ENCODE data around the gene GTPBP2.
"Not testable (repeated sequence)": the region's sequence is repeated elsewhere in the genome, so short reads cannot be mapped to it uniquely, and the experiment has no call there.

GTPBP2 gene

GRCh38 chr6:43604174-43604573 lies 24.9 kb downstream of the GTPBP2 start:
- Histone ChIP-seq H3K4me2 (ENCODE audit: insufficient read depth, low read length, poor library complexity, severe bottlenecking) (no peak overlapping the region), H2AFZ (ENCODE audit: low read length) (no peak overlapping the region), H4K91ac (ENCODE audit: low read depth, low read length, poor library complexity) (no peak overlapping the region), H3K36me3 (replicated peaks in 1 of 2; ENCODE audit: control insufficient read depth in 2 of 2, insufficient read depth in 2 of 2, low read length in 2 of 2) (peaks cover 8 to 91% of the 10 kb centered on the region in 2 donors), H3K4ac (ENCODE audit: low read length) (no peak overlapping the region), H3K23ac (ENCODE audit: low read depth, low read length, poor library complexity) (no peak overlapping the region), H3K4me1 (ENCODE audit: control insufficient read depth in 2 of 2, insufficient read depth in 1 of 2, low read depth in 1 of 2, low read length in 2 of 2) (no peaks in the 10 kb centered on the region), H3K4me3 (ENCODE audit: low read length in 2 of 2) (no peak overlapping the region), H3K14ac (ENCODE audit: low read length) (no peak overlapping the region), H3K27ac (replicated peaks; ENCODE audit: low read length) (no peak overlapping the region), H4K8ac (ENCODE audit: low read depth, low read length) (no peak overlapping the region), H2BK12ac (ENCODE audit: low read length) (no peak overlapping the region), H3K9me3 (replicated peaks in 1 of 2; ENCODE audit: control insufficient read depth in 2 of 2, insufficient read depth in 1 of 2, low read depth in 1 of 2, low read length in 2 of 2) (no peaks in the 10 kb centered on the region), H3K9ac (ENCODE audit: low read depth, low read length, poor library complexity) (no peak overlapping the region), H2BK15ac (ENCODE audit: low read length) (no peak overlapping the region), H2BK120ac (ENCODE audit: low read depth, low read length) (no peak overlapping the region), H3K79me1 (ENCODE audit: low read depth, low read length) (no peaks in the 10 kb centered on the region), H3K27me3 (ENCODE audit: control insufficient read depth in 3 of 3, insufficient read depth in 3 of 3, low read depth in 1 of 3, low read length in 3 of 3) (no peaks in the 10 kb centered on the region), H2AK5ac (ENCODE audit: low read depth, low read length) (no peak overlapping the region), H2BK5ac (ENCODE audit: low read length) (no peak overlapping the region), H3K18ac (ENCODE audit: low read length) (no peak overlapping the region)
- no CpG with 5 or more reads among the region's 2 CpGs for WGBS, 2 donors (ENCODE audit: extremely low coverage in 2 of 2, insufficient read length in 2 of 2, insufficient replicate concordance in 1 of 2)
- DNase-seq (ENCODE audit: low spot score), result no peak

GRCh38 chr6:43600595-43600994 lies 28.5 kb downstream of the GTPBP2 start:
- H3K23ac ChIP-seq (ENCODE audit: low read depth, low read length, poor library complexity), result no peak overlapping the region
- no CpG with 5 or more reads among the region's 2 CpGs for WGBS, 2 donors (ENCODE audit: extremely low coverage in 2 of 2, insufficient read length in 2 of 2, insufficient replicate concordance in 1 of 2)

GRCh38 chr6:43593938-43594337 lies 35.1 kb downstream of the GTPBP2 start:
- Histone ChIP-seq H2BK5ac (ENCODE audit: low read length) (no peak overlapping the region), H3K18ac (ENCODE audit: low read length) (no peak overlapping the region), H3K27ac (replicated peaks; ENCODE audit: low read length) (no peak overlapping the region), H2BK120ac (ENCODE audit: low read depth, low read length) (no peak overlapping the region), H3K36me3 (replicated peaks in 1 of 2; ENCODE audit: control insufficient read depth in 2 of 2, insufficient read depth in 2 of 2, low read length in 2 of 2) (peaks cover 0 to 81% of the 10 kb centered on the region in 2 donors), H3K4me1 (ENCODE audit: control insufficient read depth in 2 of 2, insufficient read depth in 1 of 2, low read depth in 1 of 2, low read length in 2 of 2) (no peaks in the 10 kb centered on the region), H2BK12ac (ENCODE audit: low read length) (no peak overlapping the region), H2AK5ac (ENCODE audit: low read depth, low read length) (no peak overlapping the region), H3K4me2 (ENCODE audit: insufficient read depth, low read length, poor library complexity, severe bottlenecking) (no peak overlapping the region), H3K4me3 (ENCODE audit: low read length in 2 of 2) (no peak overlapping the region), H2AFZ (ENCODE audit: low read length) (no peak overlapping the region), H3K9ac (ENCODE audit: low read depth, low read length, poor library complexity) (no peak overlapping the region), H3K79me1 (ENCODE audit: low read depth, low read length) (no peaks in the 10 kb centered on the region), H3K27me3 (ENCODE audit: control insufficient read depth in 3 of 3, insufficient read depth in 3 of 3, low read depth in 1 of 3, low read length in 3 of 3) (no peaks in the 10 kb centered on the region), H3K23ac (ENCODE audit: low read depth, low read length, poor library complexity) (no peak overlapping the region), H3K14ac (ENCODE audit: low read length) (no peak overlapping the region), H3K9me3 (replicated peaks in 1 of 2; ENCODE audit: control insufficient read depth in 2 of 2, insufficient read depth in 1 of 2, low read depth in 1 of 2, low read length in 2 of 2) (no peaks in the 10 kb centered on the region), H4K8ac (ENCODE audit: low read depth, low read length) (no peak overlapping the region), H2BK15ac (ENCODE audit: low read length) (no peak overlapping the region), H4K91ac (ENCODE audit: low read depth, low read length, poor library complexity) (no peak overlapping the region), H3K4ac (ENCODE audit: low read length) (no peak overlapping the region)
- no peak for DNase-seq (ENCODE audit: low spot score)
- WGBS, 2 donors (ENCODE audit: extremely low coverage in 2 of 2, insufficient read length in 2 of 2, insufficient replicate concordance in 1 of 2), result no CpG with 5 or more reads among the region's 1 CpG

More at GRCh38 chr6:43600595-43600994, 28.5 kb downstream of the GTPBP2 start:
- Histone ChIP-seq H3K36me3 (replicated peaks in 1 of 2; ENCODE audit: control insufficient read depth in 2 of 2, insufficient read depth in 2 of 2, low read length in 2 of 2) (peaks cover 8 to 85% of the 10 kb centered on the region in 2 donors), H3K4me2 (ENCODE audit: insufficient read depth, low read length, poor library complexity, severe bottlenecking) (no peak overlapping the region), H2BK5ac (ENCODE audit: low read length) (no peak overlapping the region), H3K79me1 (ENCODE audit: low read depth, low read length) (no peaks in the 10 kb centered on the region), H2AFZ (ENCODE audit: low read length) (no peak overlapping the region), H3K4me1 (ENCODE audit: control insufficient read depth in 2 of 2, insufficient read depth in 1 of 2, low read depth in 1 of 2, low read length in 2 of 2) (no peaks in the 10 kb centered on the region), H4K8ac (ENCODE audit: low read depth, low read length) (no peak overlapping the region), H2BK120ac (ENCODE audit: low read depth, low read length) (no peak overlapping the region), H3K9me3 (replicated peaks in 1 of 2; ENCODE audit: control insufficient read depth in 2 of 2, insufficient read depth in 1 of 2, low read depth in 1 of 2, low read length in 2 of 2) (no peaks in the 10 kb centered on the region), H3K27me3 (ENCODE audit: control insufficient read depth in 3 of 3, insufficient read depth in 3 of 3, low read depth in 1 of 3, low read length in 3 of 3) (no peaks in the 10 kb centered on the region), H3K4ac (ENCODE audit: low read length) (no peak overlapping the region), H3K27ac (replicated peaks; ENCODE audit: low read length) (no peak overlapping the region), H4K91ac (ENCODE audit: low read depth, low read length, poor library complexity) (no peak overlapping the region), H2BK15ac (ENCODE audit: low read length) (no peak overlapping the region), H2AK5ac (ENCODE audit: low read depth, low read length) (no peak overlapping the region), H3K4me3 (ENCODE audit: low read length in 2 of 2) (no peak overlapping the region), H3K18ac (ENCODE audit: low read length) (no peak overlapping the region), H2BK12ac (ENCODE audit: low read length) (no peak overlapping the region), H3K14ac (ENCODE audit: low read length) (no peak overlapping the region), H3K9ac (ENCODE audit: low read depth, low read length, poor library complexity) (no peak overlapping the region)
- no peak for DNase-seq (ENCODE audit: low spot score)

- not testable (repeated sequence) for H3K4me3 ChIP-seq (ENCODE audit: low read length in 2 of 2); H3K4me2 ChIP-seq (ENCODE audit: insufficient read depth, low read length, poor library complexity, severe bottlenecking); H4K91ac ChIP-seq (ENCODE audit: low read depth, low read length, poor library complexity); H3K27ac ChIP-seq (replicated peaks; ENCODE audit: low read length); H2BK5ac ChIP-seq (ENCODE audit: low read length); H3K14ac ChIP-seq (ENCODE audit: low read length); H2AFZ ChIP-seq (ENCODE audit: low read length); H3K9ac ChIP-seq (ENCODE audit: low read depth, low read length, poor library complexity); H3K23ac ChIP-seq (ENCODE audit: low read depth, low read length, poor library complexity); H3K4ac ChIP-seq (ENCODE audit: low read length); H3K79me1 ChIP-seq (ENCODE audit: low read depth, low read length); H3K27me3 ChIP-seq (ENCODE audit: control insufficient read depth in 3 of 3, insufficient read depth in 3 of 3, low read depth in 1 of 3, low read length in 3 of 3); H3K4me1 ChIP-seq (ENCODE audit: control insufficient read depth in 2 of 2, insufficient read depth in 1 of 2, low read depth in 1 of 2, low read length in 2 of 2); H2BK120ac ChIP-seq (ENCODE audit: low read depth, low read length); DNase-seq (ENCODE audit: low spot score); H3K9me3 ChIP-seq (replicated peaks in 1 of 2; ENCODE audit: control insufficient read depth in 2 of 2, insufficient read depth in 1 of 2, low read depth in 1 of 2, low read length in 2 of 2); H2AK5ac ChIP-seq (ENCODE audit: low read depth, low read length); H2BK12ac ChIP-seq (ENCODE audit: low read length); H3K18ac ChIP-seq (ENCODE audit: low read length); H2BK15ac ChIP-seq (ENCODE audit: low read length); H4K8ac ChIP-seq (ENCODE audit: low read depth, low read length)
- WGBS, 2 donors (ENCODE audit: extremely low coverage in 2 of 2, insufficient read length in 2 of 2, insufficient replicate concordance in 1 of 2), result no CpG with 5 or more reads among the region's 1 CpG
- peaks cover 11 to 92% of the 10 kb centered on the region in 2 donors for H3K36me3 ChIP-seq (replicated peaks in 1 of 2; ENCODE audit: control insufficient read depth in 2 of 2, insufficient read depth in 2 of 2, low read length in 2 of 2)
Observed at GRCh38 chr6:43589564-43589963, 39.5 kb downstream of the GTPBP2 start.

All from neuronal stem cell (in vitro differentiated cells).